ENCODE measurements around the gene C2orf78. TPM values are rescaled to one million over a fixed set of nuclear protein-coding genes. Genes with fewer than 3 reads are reported as not detected.

C2orf78 gene
- total and polyA plus RNA-seq, 2 donors from 2014 or later, result not detected

GRCh38 chr2:73821669-73822068 lies 37.7 kb downstream of the C2orf78 start:
- FAIRE-seq, result no peak

GRCh38 chr2:73822276-73822675 lies 38.3 kb downstream of the C2orf78 start:
- Histone ChIP-seq H3K27ac (ENCODE audit: low read depth in 2 of 2, low read length in 2 of 2) (no peak overlapping the region), H3K4me1 (ENCODE audit: control insufficient read depth in 2 of 3, insufficient read depth in 2 of 3, low read depth in 1 of 3, low read length in 3 of 3) (no peaks in the 10 kb centered on the region), H3K9me3 (ENCODE audit: control insufficient read depth in 2 of 3, insufficient read depth in 1 of 3, low read length in 3 of 3) (no peaks in the 10 kb centered on the region), H3K27me3 (ENCODE audit: control insufficient read depth, insufficient read depth, low read length) (no peaks in the 10 kb centered on the region), H3K36me3 (ENCODE audit: control insufficient read depth in 2 of 3, insufficient read depth in 3 of 3, low read length in 3 of 3) (no peaks in the 10 kb centered on the region), H3K4me3 (ENCODE audit: low read length in 3 of 3) (no peak overlapping the region), H3K9ac (ENCODE audit: low read length in 3 of 3) (no peak overlapping the region)
- no peak for FAIRE-seq
- no peak for TF ChIP-seq CTCF (IDR thresholded peaks at IDR 0.05; ENCODE audit: borderline replicate concordance, extremely low read depth, insufficient read depth)
- intact Hi-C loops (cut with DNase I), result no loop called here
- no peak for DNase-seq

More at GRCh38 chr2:73821669-73822068, 37.7 kb downstream of the C2orf78 start:
- no peak overlapping the region for H3K9ac ChIP-seq (ENCODE audit: low read length in 3 of 3)
- H3K4me1 ChIP-seq (ENCODE audit: control insufficient read depth in 2 of 3, insufficient read depth in 2 of 3, low read depth in 1 of 3, low read length in 3 of 3), result no peaks in the 10 kb centered on the region
- no peak overlapping the region for H3K4me3 ChIP-seq (ENCODE audit: low read length in 3 of 3)
- no peaks in the 10 kb centered on the region for H3K36me3 ChIP-seq (ENCODE audit: control insufficient read depth in 2 of 3, insufficient read depth in 3 of 3, low read length in 3 of 3)
- no peak for DNase-seq
- no peak overlapping the region for H3K27ac ChIP-seq (ENCODE audit: low read depth in 2 of 2, low read length in 2 of 2)
- no peaks in the 10 kb centered on the region for H3K9me3 ChIP-seq (ENCODE audit: control insufficient read depth in 2 of 3, insufficient read depth in 1 of 3, low read length in 3 of 3)
- no peak for TF ChIP-seq CTCF (IDR thresholded peaks at IDR 0.05; ENCODE audit: borderline replicate concordance, extremely low read depth, insufficient read depth)
- intact Hi-C loops (cut with DNase I), result no loop called here
- H3K27me3 ChIP-seq (ENCODE audit: control insufficient read depth, insufficient read depth, low read length), result no peaks in the 10 kb centered on the region

GRCh38 chr2:73822991-73823390 lies 39.0 kb downstream of the C2orf78 start:
- FAIRE-seq (no peak), DNase-seq (no peak)
- Histone ChIP-seq H3K4me1 (ENCODE audit: control insufficient read depth in 2 of 3, insufficient read depth in 2 of 3, low read depth in 1 of 3, low read length in 3 of 3) (no peaks in the 10 kb centered on the region), H3K27me3 (ENCODE audit: control insufficient read depth, insufficient read depth, low read length) (no peaks in the 10 kb centered on the region), H3K27ac (ENCODE audit: low read depth in 2 of 2, low read length in 2 of 2) (no peak overlapping the region), H3K9ac (ENCODE audit: low read length in 3 of 3) (no peak overlapping the region), H3K9me3 (ENCODE audit: control insufficient read depth in 2 of 3, insufficient read depth in 1 of 3, low read length in 3 of 3) (no peaks in the 10 kb centered on the region), H3K36me3 (ENCODE audit: control insufficient read depth in 2 of 3, insufficient read depth in 3 of 3, low read length in 3 of 3) (no peaks in the 10 kb centered on the region), H3K4me3 (ENCODE audit: low read length in 3 of 3) (no peak overlapping the region)
- intact Hi-C loops (cut with DNase I), result no loop called here
- TF ChIP-seq CTCF (IDR thresholded peaks at IDR 0.05; ENCODE audit: borderline replicate concordance, extremely low read depth, insufficient read depth), result no peak

GRCh38 chr2:73823416-73823815 lies 39.4 kb downstream of the C2orf78 start:
- TF ChIP-seq CTCF (IDR thresholded peaks at IDR 0.05; ENCODE audit: borderline replicate concordance, extremely low read depth, insufficient read depth), result no peak
- Histone ChIP-seq H3K9ac (ENCODE audit: low read length in 3 of 3) (no peak overlapping the region), H3K4me3 (ENCODE audit: low read length in 3 of 3) (no peak overlapping the region), H3K27ac (ENCODE audit: low read depth in 2 of 2, low read length in 2 of 2) (no peak overlapping the region), H3K36me3 (ENCODE audit: control insufficient read depth in 2 of 3, insufficient read depth in 3 of 3, low read length in 3 of 3) (no peaks in the 10 kb centered on the region), H3K9me3 (ENCODE audit: control insufficient read depth in 2 of 3, insufficient read depth in 1 of 3, low read length in 3 of 3) (no peaks in the 10 kb centered on the region), H3K4me1 (ENCODE audit: control insufficient read depth in 2 of 3, insufficient read depth in 2 of 3, low read depth in 1 of 3, low read length in 3 of 3) (no peaks in the 10 kb centered on the region), H3K27me3 (ENCODE audit: control insufficient read depth, insufficient read depth, low read length) (no peaks in the 10 kb centered on the region)
- FAIRE-seq, result no peak
- intact Hi-C loops (cut with DNase I), result no loop called here
- peak in 1 of 5 donors; percentile 10 for DNase-seq
